ENCODE results near the gene C12orf43. TPM values are rescaled to one million over a fixed set of nuclear protein-coding genes. Genes with fewer than 3 reads are reported as not detected.

The C12orf43 gene
- total RNA-seq, 6 donors from 2014 or later = 12.2 to 19.6 (median 16.0) TPM

DNA sequence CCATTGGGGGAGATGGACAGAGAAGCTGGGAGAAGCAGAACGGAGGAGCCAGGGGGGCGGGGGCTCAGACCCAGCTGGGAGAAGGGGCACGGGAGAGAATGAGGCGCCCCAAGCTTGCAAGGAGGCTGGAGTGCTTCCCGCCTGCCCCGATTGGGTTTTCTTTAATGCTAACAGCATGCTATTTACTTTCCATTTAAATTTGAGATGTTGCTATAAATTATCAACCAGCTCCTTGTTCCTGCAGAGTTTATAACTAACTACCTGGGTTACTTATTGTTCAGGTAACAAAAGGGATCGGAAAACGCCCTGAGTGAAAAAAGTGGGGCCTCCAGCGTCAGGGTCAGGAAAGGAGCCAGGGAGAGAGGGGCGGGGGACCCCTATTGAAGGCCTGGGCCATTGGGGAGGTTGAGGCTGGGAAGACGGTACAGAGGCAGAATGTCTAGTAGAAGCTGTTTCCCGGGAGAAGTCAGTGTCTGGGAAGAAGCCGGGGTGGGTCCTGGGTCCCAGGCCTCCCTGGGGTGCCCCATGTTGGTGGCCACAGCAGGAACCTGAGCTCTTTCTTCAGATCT lies 35.4 kb downstream of the C12orf43 start:
- 60 to 71% methylated on average over 13 of the region's 13 CpGs for WGBS, 2 donors
- no peak overlapping the region for H3K4me3 ChIP-seq

DNA sequence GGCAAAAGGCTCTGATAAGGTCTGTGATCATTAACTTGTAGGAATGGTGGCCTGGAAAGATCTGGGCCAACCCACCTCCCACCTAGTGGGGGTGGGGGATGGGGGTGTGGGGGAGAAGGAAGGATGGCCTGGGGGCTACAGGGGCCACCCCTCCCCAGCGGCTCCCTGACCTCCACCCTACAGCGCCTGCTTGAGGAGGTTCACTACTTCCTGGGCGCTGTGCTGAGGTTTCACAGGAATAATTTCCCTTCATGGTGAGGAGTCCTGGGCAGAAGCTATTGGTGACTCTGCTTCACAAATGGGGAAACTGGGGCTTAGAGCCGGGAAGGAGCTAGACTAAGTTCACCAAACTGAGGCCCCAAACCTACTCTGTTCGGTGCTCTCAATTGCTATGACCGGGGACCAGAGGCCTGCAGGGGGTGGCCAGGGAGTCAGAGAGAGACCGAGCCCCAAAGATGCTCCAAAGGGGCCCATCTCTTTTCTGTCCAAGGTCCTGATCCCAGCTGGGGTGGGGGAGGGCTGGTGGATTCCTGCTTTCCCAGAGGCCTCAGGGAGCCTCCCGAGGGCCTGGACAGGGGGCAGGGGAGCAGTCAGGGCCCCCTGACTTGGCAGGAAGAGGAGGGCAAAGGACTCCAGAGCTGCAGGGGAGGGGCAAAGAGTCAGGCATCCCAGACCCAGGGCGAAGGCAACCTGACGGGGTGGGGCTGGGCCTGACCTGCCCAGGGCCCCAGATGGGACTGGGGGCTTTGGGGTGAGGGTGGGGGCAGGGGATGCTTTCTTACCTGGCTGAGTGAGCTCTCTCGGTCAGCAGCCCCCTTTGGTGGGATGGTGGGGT lies 36.2 kb downstream of the C12orf43 start:
- ATAC-seq (ENCODE audit: low FRiP score in 2 of 2) = peak in 1 of 2 donors; percentile 42
- WGBS, 2 donors = 46 to 65% methylated on average over 8 to 10 of the region's 11 CpGs
- no peaks in the 10 kb centered on the region for H3K27me3 ChIP-seq

More for the DNA sequence above, 35.4 kb downstream of the C12orf43 start:
- TF ChIP-seq POLR2A (IDR thresholded peaks at IDR 0.05) (no peak), POLR2AphosphoS5 (IDR thresholded peaks at IDR 0.05) (no peak), EP300 (IDR thresholded peaks at IDR 0.05) (no peak)
- TF ChIP-seq, protein P1, sequence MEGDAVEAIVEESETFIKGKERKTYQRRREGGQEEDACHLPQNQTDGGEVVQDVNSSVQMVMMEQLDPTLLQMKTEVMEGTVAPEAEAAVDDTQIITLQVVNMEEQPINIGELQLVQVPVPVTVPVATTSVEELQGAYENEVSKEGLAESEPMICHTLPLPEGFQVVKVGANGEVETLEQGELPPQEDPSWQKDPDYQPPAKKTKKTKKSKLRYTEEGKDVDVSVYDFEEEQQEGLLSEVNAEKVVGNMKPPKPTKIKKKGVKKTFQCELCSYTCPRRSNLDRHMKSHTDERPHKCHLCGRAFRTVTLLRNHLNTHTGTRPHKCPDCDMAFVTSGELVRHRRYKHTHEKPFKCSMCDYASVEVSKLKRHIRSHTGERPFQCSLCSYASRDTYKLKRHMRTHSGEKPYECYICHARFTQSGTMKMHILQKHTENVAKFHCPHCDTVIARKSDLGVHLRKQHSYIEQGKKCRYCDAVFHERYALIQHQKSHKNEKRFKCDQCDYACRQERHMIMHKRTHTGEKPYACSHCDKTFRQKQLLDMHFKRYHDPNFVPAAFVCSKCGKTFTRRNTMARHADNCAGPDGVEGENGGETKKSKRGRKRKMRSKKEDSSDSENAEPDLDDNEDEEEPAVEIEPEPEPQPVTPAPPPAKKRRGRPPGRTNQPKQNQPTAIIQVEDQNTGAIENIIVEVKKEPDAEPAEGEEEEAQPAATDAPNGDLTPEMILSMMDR (IDR thresholded peaks at IDR 0.05) = no peak
- H3K9me3 ChIP-seq = no peaks in the 10 kb centered on the region
- DNase-seq = no peak
- ATAC-seq (ENCODE audit: low FRiP score in 2 of 2) = no peak
- H3K4me1 ChIP-seq = no peaks in the 10 kb centered on the region
- H3K36me3 ChIP-seq = no peaks in the 10 kb centered on the region
- H3K27ac ChIP-seq = no peak overlapping the region
- H3K27me3 ChIP-seq = no peaks in the 10 kb centered on the region

DNA sequence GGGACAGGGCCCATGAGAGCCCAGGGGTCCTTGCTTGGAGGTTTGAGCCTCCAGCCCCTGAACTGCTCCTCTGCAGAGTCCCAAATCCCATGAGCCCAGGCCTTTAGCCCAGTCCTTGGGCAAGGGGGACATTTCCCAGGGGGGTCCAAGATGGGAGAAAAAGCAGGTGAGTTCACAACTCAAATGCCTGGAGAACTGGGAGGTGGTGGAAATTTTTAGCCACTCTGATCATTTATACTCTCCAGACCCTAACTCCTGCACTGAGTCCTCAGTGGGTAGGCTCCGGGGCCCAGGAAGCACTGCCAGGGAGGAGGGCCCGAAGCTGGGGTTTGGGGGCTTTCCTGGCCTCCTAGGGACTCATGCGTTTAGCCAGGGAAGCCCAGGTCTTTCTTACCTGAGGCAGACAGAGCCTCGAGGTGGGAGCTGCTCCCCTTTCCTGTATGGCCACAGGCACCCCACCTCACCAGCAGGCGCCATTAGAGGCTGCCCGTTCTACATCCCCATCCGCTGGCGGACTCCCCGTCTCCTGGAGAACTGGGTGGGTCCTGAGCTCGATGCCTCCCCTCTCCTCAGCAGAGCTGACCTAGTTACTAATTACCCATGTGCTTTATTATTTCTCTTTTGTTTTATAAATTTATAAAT lies 36.9 kb downstream of the C12orf43 start:
- Histone ChIP-seq H3K27ac (no peak overlapping the region), H3K36me3 (no peaks in the 10 kb centered on the region), H3K27me3 (no peaks in the 10 kb centered on the region), H3K9me3 (no peaks in the 10 kb centered on the region), H3K4me3 (no peak overlapping the region), H3K4me1 (no peaks in the 10 kb centered on the region)
- ATAC-seq (ENCODE audit: low FRiP score in 2 of 2) = peak in 1 of 2 donors; percentile 20
- 84 to 89% methylated on average over 2 to 10 of the region's 10 CpGs for WGBS, 2 donors
- DNase-seq = no peak
- TF ChIP-seq POLR2A (IDR thresholded peaks at IDR 0.05) (no peak), EP300 (IDR thresholded peaks at IDR 0.05) (no peak), POLR2AphosphoS5 (IDR thresholded peaks at IDR 0.05) (no peak)
- TF ChIP-seq, protein P1 (IDR thresholded peaks at IDR 0.05) = no peak

More for the DNA sequence above, 36.2 kb downstream of the C12orf43 start:
- Histone ChIP-seq H3K4me3 (no peak overlapping the region), H3K27ac (no peak overlapping the region), H3K36me3 (no peaks in the 10 kb centered on the region), H3K4me1 (no peaks in the 10 kb centered on the region), H3K9me3 (no peaks in the 10 kb centered on the region)
- DNase-seq = no peak
- TF ChIP-seq EP300 (IDR thresholded peaks at IDR 0.05) (no peak), POLR2AphosphoS5 (IDR thresholded peaks at IDR 0.05) (no peak), POLR2A (IDR thresholded peaks at IDR 0.05) (no peak)
- TF ChIP-seq, protein P1 (IDR thresholded peaks at IDR 0.05) = no peak

DNA sequence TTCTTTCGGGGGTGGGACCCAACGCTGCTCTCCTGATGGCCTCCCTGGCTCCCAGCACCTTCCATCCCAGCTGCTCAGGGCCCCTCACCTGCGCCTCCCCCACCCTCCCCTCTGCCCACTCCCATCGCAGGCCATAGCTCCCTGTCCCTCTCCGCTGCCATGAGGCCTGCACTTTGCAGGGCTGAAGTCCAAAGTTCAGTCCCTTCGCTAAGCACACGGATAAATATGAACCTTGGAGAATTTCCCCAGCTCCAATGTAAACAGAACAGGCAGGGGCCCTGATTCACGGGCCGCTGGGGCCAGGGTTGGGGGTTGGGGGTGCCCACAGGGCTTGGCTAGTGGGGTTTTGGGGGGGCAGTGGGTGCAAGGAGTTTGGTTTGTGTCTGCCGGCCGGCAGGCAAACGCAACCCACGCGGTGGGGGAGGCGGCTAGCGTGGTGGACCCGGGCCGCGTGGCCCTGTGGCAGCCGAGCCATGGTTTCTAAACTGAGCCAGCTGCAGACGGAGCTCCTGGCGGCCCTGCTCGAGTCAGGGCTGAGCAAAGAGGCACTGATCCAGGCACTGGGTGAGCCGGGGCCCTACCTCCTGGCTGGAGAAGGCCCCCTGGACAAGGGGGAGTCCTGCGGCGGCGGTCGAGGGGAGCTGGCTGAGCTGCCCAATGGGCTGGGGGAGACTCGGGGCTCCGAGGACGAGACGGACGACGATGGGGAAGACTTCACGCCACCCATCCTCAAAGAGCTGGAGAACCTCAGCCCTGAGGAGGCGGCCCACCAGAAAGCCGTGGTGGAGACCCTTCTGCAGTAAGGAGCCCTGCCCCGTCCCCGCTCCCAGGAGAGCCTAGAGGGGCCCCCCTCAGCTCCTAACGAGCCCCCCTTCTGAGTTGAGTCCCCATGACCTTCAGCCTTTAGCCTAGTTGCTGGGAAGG lies 37.7 kb downstream of the C12orf43 start, which contains the start of gene HNF1A:
Gene HNF1A (plus strand): TSS at position 248 of the 924 bp plus-strand sequence. CDS start 226 bp downstream, at position 474.
- Histone ChIP-seq H3K9me3 (no peaks in the 10 kb centered on the region), H3K27me3 (no peaks in the 10 kb centered on the region), H3K4me3 (no peak within 1 kb of the TSS), H3K27ac (no peak within 1 kb of the TSS), H3K4me1 (no peaks in the 10 kb centered on the region), H3K36me3 (no peaks in the 10 kb centered on the region)
- 65 to 71% methylated on average over 12 to 13 of the region's 40 CpGs for WGBS, 2 donors
- TF ChIP-seq, protein P1 (IDR thresholded peaks at IDR 0.05) = no peak
- TF ChIP-seq POLR2A (IDR thresholded peaks at IDR 0.05) = no peak
- ATAC-seq (ENCODE audit: low FRiP score in 2 of 2) = no peak
- DNase-seq = peak in 1 of 2 donors; percentile 74

Data from upper lobe of left lung (tissue), 6 donors.